ENCODE data around the gene MTO1. TPM values are rescaled to one million over a fixed set of nuclear protein-coding genes. Genes with fewer than 3 reads are reported as not detected.
"Not testable (repeated sequence)": the region's sequence is repeated elsewhere in the genome, so short reads cannot be mapped to it uniquely, and the experiment has no call there.

MTO1 gene
- total and polyA plus RNA-seq, 3 donors from 2014 or later: 35.4 to 52.0 (median 37.0) TPM

GRCh38 chr6:73548458-73549446, 87.2 kb downstream of the MTO1 start:
- intact Hi-C loops (cut with DNase I; ENCODE audit: low total_unique reads): no loop called here
- no peak overlapping the region for H3K27ac ChIP-seq
- TF ChIP-seq POLR2A (IDR thresholded peaks at IDR 0.05): no peak
- TF ChIP-seq CTCF (IDR thresholded peaks at IDR 0.05): no peak
- DNase-seq: no peak
- no peaks in the 10 kb centered on the region for H3K36me3 ChIP-seq (ENCODE audit: low read depth, missing control alignments)
- WGBS, 2 donors: 84 to 89% methylated on average over 12 of the region's 12 CpGs
- no peaks in the 10 kb centered on the region for H3K4me1 ChIP-seq
- H3K4me3 ChIP-seq: no peak overlapping the region
- no peaks in the 10 kb centered on the region for H3K27me3 ChIP-seq
- no peaks in the 10 kb centered on the region for H3K9me3 ChIP-seq

GRCh38 chr6:73551115-73551514, 89.6 kb downstream of the MTO1 start:
- H3K9me3 ChIP-seq; H3K4me3 ChIP-seq; intact Hi-C loops (cut with DNase I; ENCODE audit: low total_unique reads); H3K27me3 ChIP-seq; DNase-seq; H3K27ac ChIP-seq; H3K36me3 ChIP-seq (ENCODE audit: low read depth, missing control alignments); H3K4me1 ChIP-seq: not testable (repeated sequence)
- 92 to 95% methylated on average over 4 of the region's 4 CpGs for WGBS, 2 donors

- H3K27ac ChIP-seq; H3K4me3 ChIP-seq; H3K9me3 ChIP-seq; H3K36me3 ChIP-seq (ENCODE audit: low read depth, missing control alignments); intact Hi-C loops (cut with DNase I; ENCODE audit: low total_unique reads); H3K27me3 ChIP-seq; DNase-seq; H3K4me1 ChIP-seq: not testable (repeated sequence)
- WGBS, 2 donors: 89 to 96% methylated on average over 11 of the region's 11 CpGs
Observed at GRCh38 chr6:73555380-73555949, 93.9 kb downstream of the MTO1 start.

- Histone ChIP-seq H3K27ac (no peak overlapping the region), H3K4me1 (no peaks in the 10 kb centered on the region), H3K27me3 (no peaks in the 10 kb centered on the region), H3K36me3 (ENCODE audit: low read depth, missing control alignments) (no peaks in the 10 kb centered on the region), H3K4me3 (no peak overlapping the region), H3K9me3 (no peaks in the 10 kb centered on the region)
- intact Hi-C loops (cut with DNase I; ENCODE audit: low total_unique reads): no loop called here
- TF ChIP-seq CTCF (IDR thresholded peaks at IDR 0.05) (no peak), POLR2A (IDR thresholded peaks at IDR 0.05) (no peak)
- DNase-seq: no peak
- 24 to 26% methylated on average over 1 of the region's 1 CpG for WGBS, 2 donors
Observed at GRCh38 chr6:73556836-73557235, 95.3 kb downstream of the MTO1 start.

Small RNAs within 50 kb of the gene (small RNA-seq; reads per million reads assigned to genes)
- gene AL603910.2: 0 reads per million in 2 donors
- 0 reads per million in 2 donors for gene RN7SL827P
- gene RNU6-975P: 0 reads per million in 2 donors

Other genes with a start within 250 kb of the MTO1 start
- gene KHDC1L, start 236.2 kb upstream of the MTO1 start, total RNA-seq: 1 to 10 TPM; 3.5 to 4.5 TPM
- gene KHDC1L, start 236.2 kb upstream of the MTO1 start, polyA plus RNA-seq (ENCODE audit: insufficient read depth, low read depth, low replicate concordance): 7.9 TPM
- 1 to 10 TPM; 4.8 to 6.6 TPM for gene KHDC1, start 198.5 kb upstream of the MTO1 start, total RNA-seq
- 8.5 TPM for gene KHDC1, start 198.5 kb upstream of the MTO1 start, polyA plus RNA-seq (ENCODE audit: insufficient read depth, low read depth, low replicate concordance)
- 1 to 10 TPM in 1 of 2 donors, under 1 TPM in 1; 0.94 to 2.3 TPM for gene DPPA5, start 107.5 kb upstream of the MTO1 start, total RNA-seq
- 1.7 TPM for gene DPPA5, start 107.5 kb upstream of the MTO1 start, polyA plus RNA-seq (ENCODE audit: insufficient read depth, low read depth, low replicate concordance)
- under 1 TPM in 1 of 2 donors, not detected in 1; 0.47 TPM for gene KHDC3L, start 99.1 kb upstream of the MTO1 start, total RNA-seq
- gene KHDC3L, start 99.1 kb upstream of the MTO1 start, polyA plus RNA-seq (ENCODE audit: insufficient read depth, low read depth, low replicate concordance): not detected
- gene OOEP, start 91.8 kb upstream of the MTO1 start, total RNA-seq: 10 to 100 TPM; 14.1 to 26.9 TPM
- gene OOEP, start 91.8 kb upstream of the MTO1 start, polyA plus RNA-seq (ENCODE audit: insufficient read depth, low read depth, low replicate concordance): 24.8 TPM
- gene DDX43, start 66.9 kb upstream of the MTO1 start, total RNA-seq: 10 to 100 TPM; 20.1 to 26.0 TPM
- 24.5 TPM for gene DDX43, start 66.9 kb upstream of the MTO1 start, polyA plus RNA-seq (ENCODE audit: insufficient read depth, low read depth, low replicate concordance)
- 1 to 10 TPM; 1.9 to 2.4 TPM for gene CGAS, start 9.4 kb upstream of the MTO1 start, total RNA-seq
- 0.58 TPM for gene CGAS, start 9.4 kb upstream of the MTO1 start, polyA plus RNA-seq (ENCODE audit: insufficient read depth, low read depth, low replicate concordance)
- gene EEF1A1, start 59.3 kb downstream of the MTO1 start, total RNA-seq: 1,000 to 10,000 TPM; 2,869 to 5,046 TPM
- gene EEF1A1, start 59.3 kb downstream of the MTO1 start, polyA plus RNA-seq (ENCODE audit: insufficient read depth, low read depth, low replicate concordance): 5,086 TPM
- 10 to 100 TPM in 1 of 2 donors, 1 to 10 TPM in 1; 8.7 to 16.1 TPM for gene SLC17A5, start 192.3 kb downstream of the MTO1 start, total RNA-seq
- gene SLC17A5, start 192.3 kb downstream of the MTO1 start, polyA plus RNA-seq (ENCODE audit: insufficient read depth, low read depth, low replicate concordance): 12.5 TPM
- gene CD109, start 234.5 kb downstream of the MTO1 start, total RNA-seq: 1 to 10 TPM; 4.0 to 5.4 TPM
- 7.0 TPM for gene CD109, start 234.5 kb downstream of the MTO1 start, polyA plus RNA-seq (ENCODE audit: insufficient read depth, low read depth, low replicate concordance)

All from testis (tissue), 3 donors.